CD4-positive, alpha-beta T cell (primary cell): ENCODE measurements around the gene MEAF6. TPM values are rescaled to one million over a fixed set of nuclear protein-coding genes. Genes with fewer than 3 reads are reported as not detected.
"Not testable (repeated sequence)": the region's sequence is repeated elsewhere in the genome, so short reads cannot be mapped to it uniquely, and the experiment has no call there.

ENCODE experiments used
- ATAC-seq: fragments of 200-7000 bp; cut with Tn5 transposase; one replicate; pipeline ENCODE4 v1.10.0; 2022; ENCODE audit warnings: mild to moderate bottlenecking; ENCODE audit not compliant: poor library complexity
- CTCF ChIA-PET: fragments of 350-600 bp; sonication (Branson Sonifier 250); formaldehyde crosslinking; loops from one replicate; lab custom pipeline; 2021; ENCODE audit warnings: antibody characterized with exemption, inconsistent platforms; lab: Charles Lee
- POLR2A ChIA-PET: fragments of 350-600 bp; sonication (Branson Sonifier 250); formaldehyde crosslinking; loops from one replicate; lab custom pipeline; 2021; ENCODE audit warnings: antibody characterized with exemption, inconsistent platforms; lab: Charles Lee
- DNase-seq, 14 experiments: peaks; one replicate each; pipeline ENCODE4 v3.0.0-alpha.2; 2013 to 2020; ENCODE audit warnings: mixed read lengths in 2 of 14
- H3K27ac ChIP-seq, 2 donors: one replicate each; pipeline versions ENCODE4 v1.5.1 to v1.7.0; 2013; ENCODE audit warnings: low read length in 2 of 2, low read depth in 1 of 2, mild to moderate bottlenecking in 1 of 2
- H3K27me3 ChIP-seq, 2 experiments: 1 replicate in 1 of 2; 2 replicates in 1 of 2; pipeline versions ENCODE4 v1.6.1 to v1.7.0; 2013; ENCODE audit warnings: low read length in 2 of 2, control low read depth in 1 of 2, mild to moderate bottlenecking in 1 of 2, moderate library complexity in 1 of 2; ENCODE audit not compliant: insufficient read depth in 2 of 2, control insufficient read depth in 1 of 2
- H3K36me3 ChIP-seq: one replicate; pipeline ENCODE4 v1.6.1; 2013; ENCODE audit warnings: low read length, control low read depth; ENCODE audit not compliant: insufficient read depth
- H3K4me1 ChIP-seq: one replicate; pipeline ENCODE4 v1.6.1; 2013; ENCODE audit warnings: low read length, control low read depth; ENCODE audit not compliant: insufficient read depth
- H3K4me3 ChIP-seq: one replicate; pipeline ENCODE4 v1.5.1; 2013; ENCODE audit warnings: mild to moderate bottlenecking, low read length, moderate library complexity
- H3K9me3 ChIP-seq, 2 experiments: 1 replicate in 1 of 2; 2 replicates in 1 of 2; pipeline versions ENCODE4 v1.6.1 to v1.7.0; 2013; ENCODE audit warnings: low read length in 2 of 2, mild to moderate bottlenecking in 2 of 2, control low read depth in 1 of 2, moderate library complexity in 1 of 2; ENCODE audit not compliant: control insufficient read depth in 1 of 2, insufficient read depth in 1 of 2
- H3K27ac Mint-ChIP-seq: one replicate; pipeline ENCODE4 v1.8.0; 2020; ENCODE audit warnings: mixed read lengths
- H3K27me3 Mint-ChIP-seq: one replicate; pipeline ENCODE4 v1.8.0; 2021; ENCODE audit warnings: mixed read lengths
- H3K36me3 Mint-ChIP-seq: one replicate; pipeline ENCODE4 v1.8.0; 2021; ENCODE audit warnings: low read depth, mixed read lengths
- H3K4me1 Mint-ChIP-seq: one replicate; pipeline ENCODE4 v1.8.0; 2021; ENCODE audit warnings: low read depth, mixed read lengths
- H3K4me3 Mint-ChIP-seq: one replicate; pipeline ENCODE4 v1.8.0; 2020; ENCODE audit warnings: mild to moderate bottlenecking, mixed read lengths
- H3K9me3 Mint-ChIP-seq: one replicate; pipeline ENCODE4 v1.8.0; 2020; ENCODE audit warnings: mixed read lengths
- CTCF ChIP-seq: fragments of 200-600 bp; IDR thresholded peaks from one replicate; pipeline ENCODE4 v1.8.0; 2022; ENCODE audit warnings: antibody characterized with exemption, mild to moderate bottlenecking
- intact Hi-C, 2 experiments: fragments of 100-400 bp; cut with DNase I in 1 of 2; cut with micrococcal nuclease in 1 of 2; formaldehyde crosslinking; loops; one replicate each; pipeline versions ENCODE4 v1.15.1 to v1.9.0; 2023 to 2025; cut with DNase I, micrococcal nuclease
- total RNA-seq, 174 experiments: library from RNA in 2 of 174; stranded (reverse) in 2 of 174; gene quantifications; one replicate each; pipeline ENCODE4 v1.2.3 and lab custom pipeline; 2021 to 2026

The MEAF6 gene
- total RNA-seq, 2 experiments from 2014 or later: 39.0 to 41.5 TPM

- intact Hi-C loops: no loop called here
- DNase-seq: no peak
- CTCF ChIA-PET: no interaction called here
- Mint-ChIP-seq H3K27me3 (no peaks in the 10 kb centered on the region), H3K36me3 (peaks cover 84% of the 10 kb centered on the region), H3K4me3 (no peak overlapping the region), H3K27ac (no peak overlapping the region), H3K4me1 (peaks cover 24% of the 10 kb centered on the region), H3K9me3 (no peaks in the 10 kb centered on the region)
- Histone ChIP-seq H3K4me3 (no peak overlapping the region), H3K27me3 (no peaks in the 10 kb centered on the region), H3K27ac (no peak overlapping the region), H3K9me3 (no peaks in the 10 kb centered on the region), H3K4me1 (no peaks in the 10 kb centered on the region), H3K36me3 (peaks cover 75% of the 10 kb centered on the region)
- ATAC-seq: no peak
- TF ChIP-seq CTCF: no peak
- POLR2A ChIA-PET: no interaction called here
Observed at GRCh38 chr1:37540036-37540785, 25.6 kb upstream of the MEAF6 start.

GRCh38 chr1:37539154-37539553, 24.6 kb upstream of the MEAF6 start:
- Mint-ChIP-seq H3K4me1 (peaks cover 24% of the 10 kb centered on the region), H3K36me3 (peaks cover 83% of the 10 kb centered on the region)
- H3K4me1 ChIP-seq, H3K27me3 Mint-ChIP-seq, CTCF ChIA-PET, POLR2A ChIA-PET, H3K27ac ChIP-seq, intact Hi-C loops, H3K27ac Mint-ChIP-seq, DNase-seq, H3K9me3 ChIP-seq, H3K4me3 Mint-ChIP-seq, H3K9me3 Mint-ChIP-seq, ATAC-seq, H3K4me3 ChIP-seq, H3K27me3 ChIP-seq: not testable (repeated sequence)
- peaks cover 68% of the 10 kb centered on the region for H3K36me3 ChIP-seq

- no peaks in the 10 kb centered on the region for H3K27me3 Mint-ChIP-seq
- POLR2A ChIA-PET: no interaction called here
- Histone ChIP-seq H3K4me3 (no peak overlapping the region), H3K27ac (no peak overlapping the region), H3K27me3 (no peaks in the 10 kb centered on the region), H3K36me3 (peaks cover 62% of the 10 kb centered on the region), H3K4me1 (no peaks in the 10 kb centered on the region), H3K9me3 (no peaks in the 10 kb centered on the region)
- no peak overlapping the region for H3K4me3 Mint-ChIP-seq
- peaks cover 81% of the 10 kb centered on the region for H3K36me3 Mint-ChIP-seq
- peaks cover 24% of the 10 kb centered on the region for H3K4me1 Mint-ChIP-seq
- no peaks in the 10 kb centered on the region for H3K9me3 Mint-ChIP-seq
- H3K27ac Mint-ChIP-seq: no peak overlapping the region
- TF ChIP-seq CTCF: no peak
- DNase-seq: no peak
- intact Hi-C loops: no loop called here
- CTCF ChIA-PET: no interaction called here
- ATAC-seq: no peak
Observed at GRCh38 chr1:37537378-37537777, 22.8 kb upstream of the MEAF6 start.
